H4 (cell line): Measurements from ENCODE around the gene CPEB4. TPM values are rescaled to one million over a fixed set of nuclear protein-coding genes. Genes with fewer than 3 reads are reported as not detected.

Experiments used
- DNase-seq: peaks from one replicate; pipeline ENCODE4 v3.0.0-alpha.2; 2015; ENCODE audit warnings: low spot score
- total RNA-seq: library from RNA; depleted of rRNA; stranded (reverse); fragments of >200 nt; shearing (Covaris generic); gene quantifications from 2 replicates; pipeline ENCODE4 v1.2.3, GENCODE V29; 2014

The CPEB4 gene
- total RNA-seq, 1 experiment from 2014 or later, result 6.2 TPM

DNA sequence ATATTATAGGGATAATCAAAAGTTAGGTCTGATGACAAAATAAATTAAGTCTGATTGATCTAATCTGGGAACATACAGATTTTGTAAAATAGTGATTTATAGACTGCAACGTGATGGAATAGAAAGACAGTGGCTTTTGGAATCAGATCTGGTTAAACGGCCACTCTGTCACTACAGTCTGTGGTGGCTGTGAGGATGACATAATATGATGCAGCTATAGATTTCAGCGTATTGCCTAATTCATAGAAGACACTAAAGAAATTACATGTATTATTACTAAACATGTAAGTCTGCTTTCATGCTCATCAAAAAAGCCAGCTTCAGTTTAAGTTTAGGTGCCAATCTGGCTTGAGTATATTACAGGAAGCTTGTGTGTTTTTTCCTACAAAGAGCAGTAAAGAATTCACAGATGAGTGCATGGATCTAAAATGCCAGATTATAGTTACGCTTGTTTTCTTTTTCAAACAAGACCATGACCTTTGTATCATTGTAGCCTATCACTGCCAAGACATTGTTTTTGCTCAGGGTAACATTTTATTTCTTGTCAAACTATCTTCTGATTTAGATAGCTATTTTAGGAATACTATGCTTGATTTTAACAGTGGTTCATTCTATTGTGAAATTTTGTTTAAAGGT is 25.7 kb downstream of the CPEB4 start:
- no peak for DNase-seq

DNA sequence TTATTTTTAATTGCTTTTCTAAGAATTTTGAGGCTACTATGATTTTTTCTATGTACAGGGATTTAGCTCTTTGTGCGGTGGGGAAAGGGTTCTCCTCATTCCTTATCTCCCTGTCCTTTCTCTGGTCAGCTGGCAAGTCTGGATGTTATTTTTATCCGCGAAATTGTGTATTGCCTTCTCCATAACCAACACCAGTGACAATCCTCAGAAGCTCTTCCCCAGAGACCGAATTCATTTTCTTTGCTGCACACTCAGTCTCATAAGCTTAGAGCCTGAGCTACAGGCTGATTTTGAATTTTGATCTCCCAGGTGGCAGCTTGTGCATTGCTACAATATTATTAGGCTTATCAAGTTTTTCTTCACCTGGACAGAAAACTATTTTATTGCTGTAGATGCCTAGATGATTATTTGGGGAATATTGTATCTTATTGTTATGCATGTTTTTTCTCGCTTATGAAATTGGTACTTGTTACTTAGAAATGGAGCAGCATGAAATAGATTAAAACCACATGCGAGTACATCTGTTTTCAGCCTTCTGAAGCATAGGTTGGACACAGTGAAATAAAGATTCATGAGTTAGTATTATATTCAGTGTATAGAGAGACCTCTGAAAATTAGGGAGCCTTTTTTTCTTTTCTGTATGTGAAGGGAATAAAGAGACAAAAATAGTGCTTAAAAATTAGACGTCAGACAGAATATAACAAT is 27.3 kb downstream of the CPEB4 start:
- no peak for DNase-seq

DNA sequence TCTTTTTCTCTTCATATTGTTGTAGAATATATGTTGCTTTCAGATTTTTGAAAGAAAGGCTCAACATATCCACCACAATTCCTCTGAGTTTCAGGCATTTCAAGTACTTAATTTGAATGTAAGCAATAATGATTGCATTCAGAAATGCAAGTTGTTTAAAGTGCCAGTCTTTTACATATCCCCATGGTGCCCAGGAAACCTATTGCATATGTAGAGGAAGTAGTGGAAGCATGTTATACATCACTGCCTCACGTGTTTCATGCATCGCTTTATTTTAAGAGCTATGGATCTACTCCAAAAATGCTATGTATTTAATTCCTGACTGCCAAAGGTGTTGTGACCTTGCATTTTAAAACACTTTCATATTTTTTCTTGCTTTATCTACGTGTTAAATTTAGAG is 28.1 kb downstream of the CPEB4 start:
- no peak for DNase-seq

DNA sequence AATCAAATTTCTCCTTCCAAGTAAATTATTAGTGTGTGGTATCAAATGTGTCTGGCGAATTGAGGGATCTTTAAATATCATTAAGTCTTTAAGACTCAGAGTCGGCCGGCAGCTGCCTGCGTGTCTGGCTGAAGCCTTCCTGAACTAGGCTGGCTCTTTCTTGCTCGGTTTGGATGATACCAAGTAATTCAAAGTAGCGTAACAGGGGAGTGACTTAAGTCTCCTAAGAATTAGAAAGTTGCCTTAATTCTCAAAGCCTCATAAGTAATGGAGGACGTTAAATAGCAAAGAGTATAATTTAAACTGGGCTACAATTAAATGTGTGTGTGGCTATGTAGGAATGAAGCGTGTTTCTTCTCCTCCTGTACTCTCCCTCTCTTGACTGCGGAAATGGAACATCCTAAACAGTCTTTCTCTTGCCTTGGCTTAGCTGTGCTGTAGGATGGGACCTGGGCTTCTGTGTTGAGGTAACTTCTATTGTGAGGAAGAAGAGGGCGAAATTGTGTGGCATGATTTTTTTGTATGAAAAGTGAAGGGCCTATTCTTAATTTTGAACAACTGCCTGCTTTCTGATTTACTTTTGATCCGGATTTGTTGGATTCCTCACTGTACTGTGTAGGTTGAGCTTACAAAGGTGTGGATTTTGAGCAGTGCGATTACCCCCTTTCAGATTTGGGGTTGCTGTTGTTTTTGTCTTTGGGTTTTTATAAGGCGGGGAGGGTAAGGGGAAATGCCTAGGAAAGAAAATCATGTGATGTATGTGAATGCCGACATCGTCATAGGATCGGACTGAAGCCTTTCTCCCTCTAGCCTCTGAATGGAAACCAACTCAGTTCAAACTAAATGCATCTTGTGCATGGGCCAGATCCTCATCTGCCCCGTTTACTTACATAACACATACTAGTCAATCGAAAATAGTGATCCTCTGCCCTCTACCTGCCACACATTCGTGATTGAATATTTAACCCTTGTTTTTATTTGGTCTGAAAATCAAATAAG is 29.9 kb downstream of the CPEB4 start:
- peak; percentile 82 for DNase-seq

DNA sequence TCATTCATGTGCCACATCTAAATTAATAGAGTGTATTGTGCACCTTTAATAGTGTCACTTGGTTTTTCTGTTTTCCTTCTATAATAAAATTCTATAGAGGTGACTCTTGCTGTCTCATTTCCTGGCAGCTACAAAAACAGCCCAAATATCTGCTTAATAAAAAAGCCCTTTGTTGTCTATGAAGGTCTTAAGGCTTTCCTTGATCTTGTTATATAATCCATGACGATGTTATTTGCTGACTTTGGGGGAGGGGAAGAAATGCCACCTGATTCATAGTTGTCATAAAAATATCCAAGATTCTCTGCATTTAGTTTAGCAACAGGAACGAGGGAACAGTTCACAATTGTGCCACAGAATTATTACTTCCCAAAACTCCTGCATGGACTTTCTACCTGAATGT is 31.3 kb downstream of the CPEB4 start:
- DNase-seq, result no peak

DNA sequence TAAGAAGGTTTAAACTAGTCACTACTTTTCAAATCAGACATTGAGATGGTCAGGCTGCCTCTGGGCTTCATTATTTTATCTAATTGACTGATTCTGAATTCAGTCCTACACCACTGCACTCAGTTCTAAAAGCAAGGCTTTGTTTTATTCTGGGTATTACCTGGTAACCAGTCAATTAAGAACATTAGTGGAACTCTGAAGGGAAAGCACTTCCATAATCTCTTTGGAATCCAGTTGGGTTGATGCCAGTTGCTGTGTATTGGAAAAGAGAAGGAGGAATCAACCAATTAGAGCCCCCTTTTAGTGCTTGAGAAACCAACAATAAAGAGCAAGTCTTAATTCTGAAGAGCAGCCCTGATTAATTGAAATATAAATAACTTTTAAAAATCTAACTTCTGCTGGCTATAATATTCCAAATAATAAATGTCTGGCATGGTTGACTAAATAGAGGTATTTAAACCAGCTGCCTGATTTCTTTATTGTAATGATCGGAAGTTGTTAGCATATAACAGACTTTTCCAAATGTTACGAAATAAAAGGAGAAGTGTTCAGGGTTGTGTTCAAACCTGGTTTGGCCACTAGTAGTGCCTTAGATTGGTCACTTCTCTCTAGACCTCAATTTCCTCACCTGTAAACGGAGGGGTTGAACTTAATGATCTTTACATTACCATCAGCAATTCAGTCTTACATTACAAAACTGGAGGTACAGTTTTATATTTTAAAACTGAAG is 32.0 kb downstream of the CPEB4 start:
- DNase-seq, result no peak

DNA sequence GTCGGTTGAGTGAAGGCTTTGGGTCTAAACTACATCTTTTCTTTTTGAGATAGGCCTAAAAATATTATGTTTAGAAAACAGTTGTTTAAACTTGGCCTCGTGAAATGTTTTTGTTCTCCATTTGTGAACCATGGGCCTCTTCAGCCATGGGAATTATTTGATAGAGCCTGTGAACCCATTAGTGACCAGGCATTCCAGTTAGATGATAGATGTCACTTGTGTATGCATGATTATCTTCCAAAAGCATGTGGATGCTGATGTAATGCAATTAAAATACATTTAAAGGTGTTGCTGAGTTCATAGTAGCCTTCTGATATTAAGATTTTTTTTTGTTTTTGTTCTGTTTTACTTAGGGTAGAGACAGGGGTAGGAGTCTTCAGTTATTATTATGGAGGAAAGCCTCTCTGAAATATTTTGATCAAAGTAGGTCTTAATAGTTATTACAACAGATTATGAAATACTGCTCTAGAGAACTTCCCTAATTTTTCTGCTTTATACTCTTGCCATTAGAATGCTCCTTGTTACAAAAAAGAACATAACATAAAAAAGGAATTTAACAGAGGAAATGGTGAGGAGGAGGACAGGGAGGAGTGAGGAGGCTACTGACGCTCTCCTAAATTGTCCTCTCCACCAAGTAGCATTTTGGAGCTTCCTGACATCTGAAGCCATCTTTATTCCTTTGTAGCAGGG is 32.9 kb downstream of the CPEB4 start:
- no peak for DNase-seq

DNA sequence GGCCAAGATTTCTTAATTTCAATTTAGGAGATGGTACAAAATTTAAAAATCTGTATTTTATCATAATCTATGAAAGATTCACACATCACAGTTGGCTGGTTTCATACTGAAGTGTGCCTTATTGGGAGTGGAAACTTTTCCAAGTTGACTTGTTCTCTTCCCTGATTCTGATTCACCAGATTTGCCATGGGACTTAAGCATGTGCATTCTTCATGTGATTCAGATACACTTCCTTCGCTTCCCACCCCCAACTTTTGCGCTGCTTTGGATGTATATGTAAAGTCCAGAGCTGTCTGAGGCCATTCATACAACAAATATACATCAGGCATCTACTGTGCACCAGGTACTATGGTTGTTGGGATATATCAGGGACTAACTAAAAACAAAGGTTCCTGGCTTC is 34.4 kb downstream of the CPEB4 start:
- no peak for DNase-seq

DNA sequence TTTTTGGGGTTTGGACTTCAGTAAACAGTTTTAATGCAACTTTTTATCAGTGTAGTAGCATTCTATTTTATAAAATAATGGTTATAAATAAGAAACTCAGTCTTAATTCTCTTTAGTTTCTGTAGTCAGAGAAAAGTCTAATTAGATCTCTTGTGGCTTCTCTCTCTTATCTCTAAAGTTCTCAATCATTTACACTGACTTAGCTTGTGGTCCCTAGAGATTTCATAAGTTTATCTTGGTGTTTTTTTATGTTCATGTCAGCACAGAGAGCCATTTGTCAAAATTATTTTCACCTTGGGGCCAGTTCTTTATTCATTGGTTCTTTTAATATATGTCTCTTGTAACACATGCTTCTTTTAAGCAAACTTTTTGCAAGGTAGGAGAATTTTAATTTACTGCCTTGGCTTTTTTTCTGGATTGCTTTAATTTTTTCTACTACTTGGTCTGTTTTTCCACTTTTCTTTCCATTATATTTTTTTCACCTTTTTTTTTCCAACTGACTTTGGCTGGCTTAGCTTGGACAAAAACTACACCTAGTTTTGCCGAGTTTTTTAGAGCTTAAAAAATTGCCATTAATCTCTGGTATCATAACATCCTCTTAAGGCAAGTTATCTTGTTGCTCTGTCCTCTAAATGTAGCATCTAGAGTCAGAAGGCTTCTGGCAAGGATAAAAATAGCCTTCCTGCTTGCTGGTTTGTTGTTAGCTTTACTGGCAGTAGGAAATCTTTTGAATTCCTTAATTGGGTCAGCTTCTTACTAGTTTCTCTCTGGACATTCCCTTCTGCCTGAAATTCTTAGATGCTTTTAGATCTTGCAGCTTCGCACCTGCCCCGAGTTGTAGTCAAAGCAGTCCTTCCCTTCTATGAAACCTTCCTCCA is 35.3 kb downstream of the CPEB4 start:
- DNase-seq, result no peak

DNA sequence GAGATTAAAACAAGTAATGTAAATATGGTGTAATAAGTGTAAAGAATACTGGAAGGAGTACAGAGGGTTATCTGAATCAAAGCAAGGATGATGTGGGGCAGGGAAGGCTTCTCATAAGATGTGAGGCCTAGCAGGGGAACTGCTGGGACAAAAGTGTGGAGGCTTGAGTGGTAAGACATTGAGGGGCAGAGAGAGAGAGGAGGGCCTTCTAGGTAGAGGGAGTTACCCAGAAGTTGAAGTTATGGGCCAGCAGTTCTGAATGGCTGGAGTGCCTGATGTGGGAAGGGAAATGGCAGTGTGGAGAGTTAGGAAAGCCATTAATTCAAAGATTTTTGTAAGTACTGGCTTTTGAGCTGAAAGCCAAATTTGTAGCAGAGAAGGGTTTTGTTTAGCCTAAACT is 36.8 kb downstream of the CPEB4 start:
- no peak for DNase-seq

DNA sequence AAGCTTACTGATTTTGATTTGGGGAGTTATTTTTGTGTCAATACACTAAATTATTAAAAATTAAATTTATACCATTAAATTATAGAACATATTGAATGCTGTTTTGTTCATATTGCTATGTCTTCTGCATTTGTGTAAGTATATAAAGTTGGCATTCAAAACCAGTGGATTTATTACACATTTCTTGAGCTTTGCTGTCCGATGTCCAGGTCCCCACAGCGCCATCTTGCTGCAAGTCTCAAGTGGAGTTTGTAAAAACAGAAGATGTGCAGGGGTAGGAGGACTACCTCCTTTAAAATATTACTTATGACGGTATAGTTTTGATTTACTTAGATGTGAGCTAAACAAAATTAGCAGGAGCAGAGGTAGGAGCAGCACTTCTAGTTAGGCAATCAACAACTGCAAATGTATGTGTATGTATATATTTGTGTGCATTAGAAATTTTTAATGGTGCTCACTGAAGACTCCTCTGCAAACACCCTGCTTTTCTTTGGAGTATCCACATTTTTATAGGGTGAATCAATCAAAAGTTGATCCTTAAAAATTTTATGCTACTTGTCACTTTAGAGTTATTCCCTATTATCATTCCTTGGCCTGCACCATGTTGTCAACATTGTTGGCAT is 37.4 kb downstream of the CPEB4 start:
- peak; percentile 39 for DNase-seq

DNA sequence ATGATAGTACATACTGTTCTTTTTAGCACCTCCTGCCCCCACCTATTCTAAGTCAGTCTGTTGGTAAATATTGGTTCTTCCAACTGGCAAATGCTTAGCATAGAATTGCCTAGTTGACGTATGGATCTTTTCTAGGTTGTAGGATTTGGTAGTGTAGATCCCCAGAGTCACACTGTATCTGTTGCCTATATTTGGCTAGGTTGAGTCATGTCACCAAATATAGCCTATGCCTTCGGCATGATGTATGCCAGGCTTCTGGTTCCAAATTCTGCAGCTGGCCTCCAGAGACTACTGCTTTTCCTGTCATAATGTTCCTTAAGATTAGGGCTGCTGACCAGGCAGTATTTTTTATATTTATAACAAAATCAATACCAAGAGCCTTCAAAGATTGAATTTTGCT is 38.2 kb downstream of the CPEB4 start:
- no peak for DNase-seq

DNA sequence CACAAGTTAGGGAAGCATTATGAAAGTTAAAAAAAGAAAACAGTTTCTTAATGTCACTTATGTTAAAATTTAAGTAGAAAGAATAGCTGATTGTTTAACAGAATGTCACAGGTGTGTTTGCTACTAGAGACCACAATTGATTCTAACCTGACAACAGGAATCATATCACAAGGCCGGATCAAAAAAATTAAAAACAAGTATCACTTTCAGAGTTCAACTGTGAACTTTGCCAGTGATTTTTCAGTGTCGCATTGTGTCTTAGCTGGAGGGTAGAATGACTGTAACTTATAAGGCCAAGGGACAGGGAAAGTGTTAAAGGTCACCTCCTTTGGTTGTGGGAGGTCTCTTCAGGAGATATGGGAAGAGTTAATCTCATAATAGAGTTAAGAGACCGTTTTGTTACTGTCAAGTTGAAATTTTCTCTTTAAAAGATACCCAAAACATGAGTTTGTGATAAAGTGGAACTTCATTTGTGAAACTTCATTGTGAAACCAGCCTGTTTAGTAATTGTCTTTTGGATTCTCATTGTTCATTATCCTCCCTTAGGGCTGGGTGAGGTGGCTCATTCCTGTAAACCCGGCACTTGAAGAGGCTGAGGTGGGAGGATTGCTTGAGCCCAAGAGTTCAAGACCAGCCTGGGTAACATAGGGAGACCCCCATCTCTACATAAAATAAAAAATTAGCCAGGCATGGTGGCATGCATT is 40.9 kb downstream of the CPEB4 start:
- no peak for DNase-seq

DNA sequence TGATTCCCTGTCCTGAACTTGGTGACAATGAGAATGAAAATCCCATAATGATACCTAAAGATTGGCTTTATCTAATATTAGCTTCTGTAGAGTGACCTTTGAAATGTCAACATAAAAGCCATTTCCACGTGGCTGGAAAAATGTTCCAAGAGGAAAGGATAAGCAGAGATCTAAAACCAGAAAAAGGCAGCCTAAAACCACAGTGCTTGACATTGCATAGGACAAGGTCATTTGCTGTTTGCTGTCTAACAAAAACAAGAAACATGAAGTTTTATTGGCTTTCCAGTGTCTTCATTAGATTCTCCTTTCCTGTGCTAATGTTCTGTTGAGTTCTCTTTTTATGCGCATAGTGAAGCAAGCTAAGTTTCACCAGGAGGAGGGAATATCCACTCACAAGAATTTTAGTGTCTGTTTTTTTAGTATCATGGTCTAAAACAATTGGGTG is 44.6 kb downstream of the CPEB4 start:
- no peak for DNase-seq

DNA sequence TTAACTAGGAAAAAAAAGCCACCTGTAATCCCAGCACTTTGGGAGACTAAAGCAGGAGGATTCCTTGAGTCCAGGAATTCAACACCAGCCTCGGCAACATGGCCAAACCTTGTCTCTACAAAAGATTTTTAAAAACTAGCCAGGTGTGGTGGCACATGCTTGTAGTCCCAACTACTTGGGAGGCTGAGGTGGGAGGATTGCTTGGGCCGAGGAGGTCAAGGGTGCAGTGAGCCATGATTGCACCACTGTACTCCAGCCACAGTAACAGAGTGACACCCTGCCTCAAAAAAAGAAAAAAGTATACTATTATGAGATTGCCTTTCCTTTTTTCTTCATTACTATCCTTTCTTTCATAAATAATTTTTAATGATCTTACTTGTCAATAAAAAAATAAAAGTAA is 45.8 kb downstream of the CPEB4 start:
- DNase-seq, result no peak

DNA sequence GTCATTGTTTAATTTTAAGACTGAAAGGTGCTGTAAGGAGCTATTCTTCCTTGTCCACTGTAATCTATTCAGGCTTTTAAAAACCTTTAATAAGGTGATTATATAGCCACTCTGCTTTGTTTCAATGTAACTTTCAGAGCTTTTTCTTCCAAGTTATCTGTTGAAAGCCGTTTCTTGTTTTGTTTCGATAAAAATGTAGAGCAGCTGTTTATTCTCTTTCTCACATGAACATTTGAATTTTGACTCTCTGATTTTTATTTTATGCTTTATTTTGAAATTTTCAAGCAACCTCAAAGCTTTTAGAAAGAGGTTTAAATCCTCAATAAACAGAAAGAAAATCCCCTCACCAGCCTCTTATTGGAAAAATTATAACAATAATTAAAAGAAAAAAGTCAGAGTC is 47.2 kb downstream of the CPEB4 start:
- no peak for DNase-seq

DNA sequence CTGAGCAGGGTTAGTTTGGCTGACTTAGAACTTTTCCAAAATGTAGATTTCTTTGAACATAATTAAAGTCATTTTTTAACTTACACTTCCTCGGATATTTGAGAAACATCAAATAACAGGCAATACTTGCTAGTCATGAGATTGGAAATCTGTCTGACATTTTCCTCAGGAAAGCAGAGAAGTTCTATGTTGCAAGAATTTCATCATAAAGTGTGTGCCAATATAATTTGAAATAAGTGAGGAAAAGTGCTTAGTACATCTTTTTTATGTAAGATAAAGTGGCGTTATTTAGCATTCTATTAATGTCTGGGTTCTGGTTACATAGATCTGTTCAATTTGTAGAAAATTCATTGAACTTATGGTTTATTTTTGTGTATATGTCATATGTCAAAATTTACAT is 52.1 kb downstream of the CPEB4 start:
- no peak for DNase-seq

DNA sequence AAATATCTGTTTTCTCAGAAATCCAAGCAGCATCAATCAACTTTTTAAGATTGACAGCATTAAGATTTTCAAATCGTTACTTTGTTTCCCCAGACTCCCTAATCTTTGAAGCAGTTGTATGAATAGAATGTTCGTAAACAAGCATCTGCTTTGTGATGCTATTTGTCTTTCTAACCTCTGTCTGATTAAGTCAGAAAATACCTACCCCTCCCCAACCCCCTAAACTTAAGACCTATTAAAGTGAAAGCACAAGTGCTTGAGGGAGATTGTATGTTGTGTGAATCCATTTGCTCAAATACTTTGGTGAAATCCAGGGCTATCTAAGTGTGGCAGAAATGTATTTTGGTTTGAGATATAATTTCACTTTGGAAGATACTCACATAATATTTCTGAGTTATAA is 53.0 kb downstream of the CPEB4 start:
- DNase-seq, result no peak

DNA sequence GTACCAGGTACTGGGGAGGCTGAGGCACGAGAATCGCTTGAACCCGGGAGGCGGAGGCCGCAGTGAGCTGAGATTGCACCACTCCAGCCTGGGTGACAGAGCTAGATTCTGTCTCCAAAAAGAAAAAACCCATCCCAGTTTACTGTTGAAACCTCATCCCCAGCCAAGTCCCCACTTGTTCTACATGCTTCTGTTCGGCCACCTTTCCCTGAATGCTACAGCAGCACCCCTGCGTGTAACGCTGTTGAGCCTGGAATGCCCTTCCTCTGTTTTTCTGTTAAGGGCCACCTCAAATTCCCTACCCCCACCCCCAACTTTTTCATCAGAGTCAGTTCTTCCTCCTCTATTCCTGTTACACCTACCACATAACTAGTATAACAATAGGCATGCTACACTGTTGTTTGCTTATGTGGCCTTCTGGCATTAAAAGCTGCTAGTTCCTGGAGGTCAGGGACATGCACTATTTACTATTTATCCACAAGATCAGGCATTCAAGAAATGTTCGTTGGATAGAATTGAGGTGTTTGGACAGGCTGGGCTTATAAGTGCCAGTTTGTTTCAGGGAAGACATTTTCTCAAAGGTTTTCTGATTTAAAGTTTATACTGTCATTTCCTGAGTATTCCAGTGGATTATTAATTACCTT is 53.7 kb downstream of the CPEB4 start:
- no peak for DNase-seq
